ENCODE measurements around the gene PLPPR1. TPM values are rescaled to one million over a fixed set of nuclear protein-coding genes. Genes with fewer than 3 reads are reported as not detected.
"Not testable (repeated sequence)": the region's sequence is repeated elsewhere in the genome, so short reads cannot be mapped to it uniquely, and the experiment has no call there.

Gene PLPPR1
- total and polyA plus RNA-seq, 10 donors: not detected

GRCh38 chr9:101117161-101117560 lies 88.6 kb downstream of the PLPPR1 start:
- intact Hi-C loops (cut with DNase I; ENCODE audit: low total_unique reads): no loop called here
- no peaks in the 10 kb centered on the region for H3K4me1 ChIP-seq
- 17 to 35% (median 28%) methylated on average over 1 of the region's 1 CpG for WGBS, 5 donors
- no peak for DNase-seq
- H3K36me3 ChIP-seq: no peaks in the 10 kb centered on the region
- H3K27me3 ChIP-seq (replicated peaks in 1 of 7): no peaks in the 10 kb centered on the region
- no peaks in the 10 kb centered on the region for H3K9me3 ChIP-seq
- no peak overlapping the region for H3K4me3 ChIP-seq
- H3K27ac ChIP-seq: no peak overlapping the region
- no peak for TF ChIP-seq CTCF (IDR thresholded peaks at IDR 0.05 in 8 of 11, conservative IDR thresholded peaks at IDR 0.05 in 3 of 11)
- TF ChIP-seq POLR2A (IDR thresholded peaks at IDR 0.05): no peak
- TF ChIP-seq POLR2AphosphoS5 (IDR thresholded peaks at IDR 0.05): no peak

- TF ChIP-seq POLR2A (IDR thresholded peaks at IDR 0.05) (no peak), CTCF (IDR thresholded peaks at IDR 0.05 in 8 of 11, conservative IDR thresholded peaks at IDR 0.05 in 3 of 11) (peak in 7 of 11 experiments; percentile 8 to 59 (median 40)), POLR2AphosphoS5 (IDR thresholded peaks at IDR 0.05) (no peak)
- no peak overlapping the region for H3K4me3 ChIP-seq
- no peak overlapping the region for H3K27ac ChIP-seq
- no peaks in the 10 kb centered on the region for H3K4me1 ChIP-seq
- H3K9me3 ChIP-seq: peaks cover 0 to 18% (median 13%) of the 10 kb centered on the region in 8 donors
- intact Hi-C loops (cut with DNase I; ENCODE audit: low total_unique reads): no loop called here
- no peaks in the 10 kb centered on the region for H3K27me3 ChIP-seq (replicated peaks in 1 of 7)
- no peaks in the 10 kb centered on the region for H3K36me3 ChIP-seq
- DNase-seq: no peak
- WGBS, 5 donors: 41 to 45% (median 44%) methylated on average over 3 of the region's 3 CpGs
Observed at GRCh38 chr9:101119206-101119819, 90.8 kb downstream of the PLPPR1 start.

- TF ChIP-seq POLR2AphosphoS5 (IDR thresholded peaks at IDR 0.05) (no peak), CTCF (IDR thresholded peaks at IDR 0.05 in 8 of 11, conservative IDR thresholded peaks at IDR 0.05 in 3 of 11) (no peak), POLR2A (IDR thresholded peaks at IDR 0.05) (no peak)
- intact Hi-C loops (cut with DNase I; ENCODE audit: low total_unique reads): no loop called here
- H3K4me3 ChIP-seq: no peak overlapping the region
- no peak overlapping the region for H3K27ac ChIP-seq
- H3K27me3 ChIP-seq (replicated peaks in 1 of 7): no peaks in the 10 kb centered on the region
- no peaks in the 10 kb centered on the region for H3K36me3 ChIP-seq
- no peak for DNase-seq
- H3K9me3 ChIP-seq: peaks cover 0 to 28% (median 17%) of the 10 kb centered on the region in 8 donors
- 7 to 46% (median 15%) methylated on average over 2 of the region's 2 CpGs for WGBS, 5 donors
- H3K4me1 ChIP-seq: no peaks in the 10 kb centered on the region
Observed at GRCh38 chr9:101121836-101122399, 93.4 kb downstream of the PLPPR1 start.

GRCh38 chr9:101126556-101126955 lies 98.0 kb downstream of the PLPPR1 start:
- no peak for DNase-seq
- WGBS, 5 donors: 44 to 73% (median 58%) methylated on average over 2 of the region's 2 CpGs
- peaks cover 0 to 37% (median 21%) of the 10 kb centered on the region in 8 donors for H3K9me3 ChIP-seq
- no peaks in the 10 kb centered on the region for H3K4me1 ChIP-seq
- intact Hi-C loops (cut with DNase I; ENCODE audit: low total_unique reads): no loop called here
- H3K4me3 ChIP-seq: no peak overlapping the region
- H3K36me3 ChIP-seq: no peaks in the 10 kb centered on the region
- H3K27ac ChIP-seq: no peak overlapping the region
- no peaks in the 10 kb centered on the region for H3K27me3 ChIP-seq (replicated peaks in 1 of 7)
- TF ChIP-seq CTCF (IDR thresholded peaks at IDR 0.05 in 8 of 11, conservative IDR thresholded peaks at IDR 0.05 in 3 of 11) (no peak), POLR2A (IDR thresholded peaks at IDR 0.05) (no peak), POLR2AphosphoS5 (IDR thresholded peaks at IDR 0.05) (no peak)

GRCh38 chr9:101127369-101127768 lies 98.8 kb downstream of the PLPPR1 start:
- H3K9me3 ChIP-seq: peaks cover 0 to 37% (median 21%) of the 10 kb centered on the region in 8 donors
- H3K36me3 ChIP-seq; intact Hi-C loops (cut with DNase I; ENCODE audit: low total_unique reads); H3K27ac ChIP-seq; H3K27me3 ChIP-seq (replicated peaks in 1 of 7); H3K4me3 ChIP-seq; DNase-seq; H3K4me1 ChIP-seq: not testable (repeated sequence)
- 43 to 77% (median 62%) methylated on average over 3 of the region's 3 CpGs for WGBS, 5 donors
